Esophagus (tissue), 2 donors: ENCODE data around the gene COL18A1. TPM values are rescaled to one million over a fixed set of nuclear protein-coding genes. Genes with fewer than 3 reads are reported as not detected.

Experiments
- H3K27ac ChIP-seq, 2 donors: one replicate each; pipeline ENCODE4 v1.5.1; 2013; ENCODE audit warnings: low read depth in 2 of 2, mild to moderate bottlenecking in 2 of 2, inconsistent platforms in 1 of 2, low read length in 1 of 2, moderate library complexity in 1 of 2
- H3K27me3 ChIP-seq, 2 donors: one replicate each; pipeline ENCODE4 v1.6.1; 2013; ENCODE audit warnings: low read length in 2 of 2, control low read depth in 1 of 2, mild to moderate bottlenecking in 1 of 2; ENCODE audit not compliant: insufficient read depth in 2 of 2, control insufficient read depth in 1 of 2
- H3K36me3 ChIP-seq, 2 donors: one replicate each; pipeline ENCODE4 v1.6.1; 2013; ENCODE audit warnings: low read length in 1 of 2; ENCODE audit not compliant: control insufficient read depth in 2 of 2, insufficient read depth in 2 of 2
- H3K4me1 ChIP-seq, 2 donors: one replicate each; pipeline ENCODE4 v1.6.1; 2013; ENCODE audit warnings: low read length in 1 of 2; ENCODE audit not compliant: control insufficient read depth in 2 of 2, insufficient read depth in 2 of 2
- H3K4me3 ChIP-seq, 2 donors: one replicate each; pipeline ENCODE4 v1.5.1; 2013; ENCODE audit warnings: low read length in 2 of 2, mild to moderate bottlenecking in 2 of 2, low read depth in 1 of 2, moderate library complexity in 1 of 2
- H3K9me3 ChIP-seq, 2 donors: one replicate each; pipeline ENCODE4 v1.6.1; 2013; ENCODE audit warnings: mild to moderate bottlenecking in 2 of 2, low read depth in 1 of 2, low read length in 1 of 2, moderate library complexity in 1 of 2; ENCODE audit not compliant: control insufficient read depth in 2 of 2, insufficient read depth in 1 of 2
- WGBS, 2 donors: extraction: QIAGEN DNeasy Blood & Tissue Kit; methylation state at CpG; one replicate each; pipeline ENCODE4 v1.1.7; 2013; 5-methylcytosine and 5-hydroxymethylcytosine counted together
- polyA plus RNA-seq, 2 donors: library from polyadenylated mRNA; stranded (reverse); fragments of 200-250 nt; gene quantifications; one replicate each; pipeline ENCODE4 v1.2.3, GENCODE V29; 2013
- donor health status: healthy with polysubstance abuse.
- donor health status: Bipolar disorder and iron deficiency.

The COL18A1 gene
- polyA plus RNA-seq, 2 donors = 29.7 to 29.9 TPM

DNA sequence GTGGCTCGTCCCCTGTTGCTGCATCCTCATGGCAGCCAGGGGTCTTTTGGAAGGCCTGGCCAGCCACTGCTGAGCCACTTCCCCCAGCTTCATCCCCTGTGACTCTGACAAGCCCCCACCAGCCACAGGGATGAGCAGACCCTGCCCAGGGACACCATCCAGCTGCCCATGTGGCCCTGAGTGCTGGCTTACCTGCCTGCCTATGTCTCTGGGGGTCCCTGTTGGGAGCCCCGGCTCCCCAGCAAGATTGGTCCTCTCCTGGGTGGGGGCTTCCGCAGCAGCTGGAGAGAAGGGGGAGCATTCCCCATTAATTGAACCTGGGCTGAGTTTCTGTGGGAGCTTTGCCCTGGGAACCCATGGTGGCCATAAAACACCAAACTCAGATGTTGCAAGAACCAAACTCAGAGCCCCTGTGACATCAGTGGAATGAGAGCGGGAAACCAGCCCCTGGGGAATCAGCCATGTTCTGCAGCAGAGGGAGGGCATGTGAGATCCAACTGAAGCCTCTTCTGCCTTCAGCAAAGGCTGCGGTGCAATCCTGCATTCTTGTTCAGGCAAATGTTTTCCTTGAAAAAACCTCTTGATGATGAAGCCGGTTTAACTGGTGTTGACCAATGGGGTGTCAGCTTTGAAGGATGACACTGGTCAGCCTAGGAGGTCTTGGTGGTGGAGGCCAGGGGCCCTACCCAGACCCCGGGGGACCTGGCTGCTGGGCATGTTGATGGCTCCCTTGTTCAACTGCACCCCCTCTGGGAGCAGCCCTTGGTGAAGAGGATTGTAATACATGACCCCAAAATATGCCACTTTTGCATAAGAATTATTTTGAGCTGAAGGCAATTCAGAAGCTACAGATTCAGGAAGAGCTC, 28.3 kb upstream of the COL18A1 start:
- no peaks in the 10 kb centered on the region for H3K27me3 ChIP-seq
- H3K4me3 ChIP-seq = no peak overlapping the region
- H3K27ac ChIP-seq = no peak overlapping the region
- WGBS, 2 donors = 83 to 92% methylated on average over 7 of the region's 7 CpGs
- H3K4me1 ChIP-seq = peaks cover 0 to 6% of the 10 kb centered on the region in 2 donors
- no peaks in the 10 kb centered on the region for H3K9me3 ChIP-seq
- H3K36me3 ChIP-seq = no peaks in the 10 kb centered on the region

- Histone ChIP-seq H3K27ac (no peak overlapping the region), H3K9me3 (no peaks in the 10 kb centered on the region), H3K4me1 (peaks cover 0 to 6% of the 10 kb centered on the region in 2 donors), H3K36me3 (no peaks in the 10 kb centered on the region), H3K27me3 (no peaks in the 10 kb centered on the region), H3K4me3 (no peak overlapping the region)
- 73 to 85% methylated on average over 5 of the region's 5 CpGs for WGBS, 2 donors
Measured at GRCh38 chr21:45377325-45377709, 27.6 kb upstream of the COL18A1 start.

- WGBS, 2 donors = 59 to 71% methylated on average over 5 of the region's 5 CpGs
- Histone ChIP-seq H3K9me3 (no peaks in the 10 kb centered on the region), H3K27me3 (no peaks in the 10 kb centered on the region), H3K4me1 (peaks cover 0 to 6% of the 10 kb centered on the region in 2 donors), H3K36me3 (no peaks in the 10 kb centered on the region), H3K4me3 (no peak overlapping the region), H3K27ac (no peak overlapping the region)
Measured at GRCh38 chr21:45377866-45378257, 27.1 kb upstream of the COL18A1 start.

GRCh38 chr21:45378258-45378966, 26.6 kb upstream of the COL18A1 start:
- WGBS, 2 donors = 45 to 48% methylated on average over 13 of the region's 13 CpGs
- no peaks in the 10 kb centered on the region for H3K9me3 ChIP-seq
- H3K4me1 ChIP-seq = peaks cover 0 to 2% of the 10 kb centered on the region in 2 donors
- no peaks in the 10 kb centered on the region for H3K27me3 ChIP-seq
- no peaks in the 10 kb centered on the region for H3K36me3 ChIP-seq
- peak overlapping the region in 1 of 2 donors; percentile 6 for H3K27ac ChIP-seq
- no peak overlapping the region for H3K4me3 ChIP-seq

DNA sequence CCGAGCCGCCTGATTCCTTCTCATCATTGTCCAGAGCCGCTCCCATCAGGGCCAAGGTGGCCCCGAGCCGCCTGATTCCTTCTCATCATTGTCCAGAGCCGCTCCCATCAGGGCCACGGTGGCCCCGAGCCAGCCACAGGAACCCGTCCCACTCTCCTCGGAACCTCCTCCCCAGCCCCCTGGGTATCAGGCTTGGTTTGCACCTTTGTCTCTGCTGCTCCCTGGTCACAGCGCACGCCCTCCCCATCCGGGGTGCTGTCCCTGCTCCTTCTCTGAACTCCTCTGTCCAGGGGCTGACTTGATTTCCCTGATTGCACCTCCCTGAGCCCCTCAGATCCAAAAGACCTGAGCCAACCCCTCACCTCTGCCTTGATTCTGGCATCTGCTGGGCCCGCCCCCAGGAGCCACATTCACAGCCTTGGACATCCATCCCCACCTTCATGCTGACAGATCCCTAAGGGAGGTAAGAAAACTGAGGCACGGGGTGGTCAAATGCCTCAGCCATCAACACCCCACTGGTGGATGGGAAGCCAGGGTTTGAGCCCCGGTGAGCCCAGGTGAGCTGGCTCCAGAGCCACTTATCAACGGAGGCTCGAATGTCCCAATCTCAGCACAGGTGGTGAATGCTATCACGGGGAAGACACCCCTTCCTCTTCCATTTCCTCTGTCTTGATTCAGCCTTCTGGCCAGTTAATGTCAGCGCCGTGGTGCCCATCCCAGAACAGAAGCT, 25.6 kb upstream of the COL18A1 start:
- Histone ChIP-seq H3K27me3 (no peaks in the 10 kb centered on the region), H3K4me1 (peaks cover 0 to 2% of the 10 kb centered on the region in 2 donors), H3K9me3 (no peaks in the 10 kb centered on the region), H3K27ac (no peak overlapping the region), H3K36me3 (no peaks in the 10 kb centered on the region), H3K4me3 (no peak overlapping the region)
- 80 to 81% methylated on average over 18 to 19 of the region's 21 CpGs for WGBS, 2 donors

DNA sequence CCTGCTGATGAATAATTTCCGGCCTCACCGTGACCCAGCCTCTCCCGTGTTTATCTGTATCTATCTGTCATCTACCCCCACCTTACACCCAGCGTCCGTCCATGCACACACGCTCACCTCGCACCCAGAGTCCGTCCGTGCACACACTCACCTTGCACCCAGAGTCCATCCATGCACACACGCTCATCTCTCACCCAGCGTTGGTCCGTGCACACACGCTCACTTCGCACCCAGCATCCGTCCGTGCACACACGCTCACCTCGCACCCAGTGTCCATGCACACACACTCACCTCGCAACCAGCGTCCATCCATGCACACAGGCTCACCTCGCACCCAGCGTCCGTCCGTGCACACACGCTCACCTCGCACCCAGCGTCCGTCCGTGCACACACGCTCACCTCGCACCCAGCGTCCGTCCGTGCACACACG, 25.0 kb upstream of the COL18A1 start:
- 91 to 93% methylated on average over 26 to 32 of the region's 35 CpGs for WGBS, 2 donors
- Histone ChIP-seq H3K4me3 (no peak overlapping the region), H3K36me3 (no peaks in the 10 kb centered on the region), H3K9me3 (no peaks in the 10 kb centered on the region), H3K4me1 (peaks cover 0 to 2% of the 10 kb centered on the region in 2 donors), H3K27me3 (no peaks in the 10 kb centered on the region), H3K27ac (no peak overlapping the region)

GRCh38 chr21:45380566-45380965, 24.4 kb upstream of the COL18A1 start:
- Histone ChIP-seq H3K36me3 (no peaks in the 10 kb centered on the region), H3K9me3 (no peaks in the 10 kb centered on the region), H3K27ac (no peak overlapping the region), H3K27me3 (no peaks in the 10 kb centered on the region), H3K4me1 (no peaks in the 10 kb centered on the region), H3K4me3 (no peak overlapping the region)
- 94 to 96% methylated on average over 30 of the region's 30 CpGs for WGBS, 2 donors

DNA sequence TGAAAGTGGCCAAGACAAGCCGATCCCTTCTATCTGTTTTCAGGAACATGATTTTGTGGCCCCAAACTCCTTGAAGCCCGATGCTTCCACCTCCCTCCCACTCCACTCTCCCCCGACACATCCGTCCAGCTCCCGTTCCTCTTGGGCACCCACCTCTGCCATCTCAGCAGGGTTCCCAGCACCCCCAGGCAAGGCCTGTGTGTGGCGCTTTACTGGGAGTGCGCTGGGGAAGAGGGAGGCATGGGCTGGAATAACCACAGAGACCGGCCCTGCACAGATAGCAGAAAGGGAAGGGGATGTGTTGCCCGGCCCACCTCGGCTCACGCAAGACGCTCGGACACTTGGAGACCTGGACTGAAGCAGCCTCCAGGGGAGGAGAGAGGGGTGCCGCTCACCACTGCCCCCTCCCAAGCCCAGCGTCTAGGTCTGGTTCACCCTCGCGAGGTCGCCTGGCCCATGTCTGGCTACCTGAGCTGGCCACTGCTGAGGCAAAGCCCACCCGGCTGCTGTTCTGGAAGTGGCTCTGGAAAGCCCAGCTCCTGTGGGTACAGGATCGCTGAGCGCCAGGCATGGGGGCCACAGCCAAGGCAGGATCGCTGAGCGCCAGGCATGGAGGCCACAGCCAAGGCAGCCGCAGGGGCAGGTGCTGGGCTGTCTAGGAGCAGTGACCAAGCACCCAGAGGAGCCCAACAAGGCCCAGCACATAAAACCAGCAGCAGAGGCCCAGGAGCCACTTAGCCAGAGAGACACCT, 23.8 kb upstream of the COL18A1 start:
- Histone ChIP-seq H3K27me3 (no peaks in the 10 kb centered on the region), H3K4me1 (peaks cover 0 to under 1% of the 10 kb centered on the region in 2 donors), H3K36me3 (no peaks in the 10 kb centered on the region), H3K4me3 (no peak overlapping the region), H3K27ac (no peak overlapping the region), H3K9me3 (no peaks in the 10 kb centered on the region)
- WGBS, 2 donors = 85 to 92% methylated on average over 24 of the region's 24 CpGs
